Neural progenitor cell (in vitro differentiated cells): ENCODE measurements around the gene NDUFB6.

Source experiments
- EZH2 ChIP-seq: fragments of 200-600 bp; sonication (generic); IDR thresholded peaks from 2 replicates; pipeline ENCODE4 v1.6.1; 2017; ENCODE audit warnings: antibody characterized with exemption, mild to moderate bottlenecking, moderate library complexity
- TF ChIP-seq, protein P1 (sequence below): fragments of 200-600 bp; sonication (generic); IDR thresholded peaks from 2 replicates; pipeline ENCODE4 v1.5.1; 2017; ENCODE audit warnings: antibody characterized with exemption, mild to moderate bottlenecking

DNA sequence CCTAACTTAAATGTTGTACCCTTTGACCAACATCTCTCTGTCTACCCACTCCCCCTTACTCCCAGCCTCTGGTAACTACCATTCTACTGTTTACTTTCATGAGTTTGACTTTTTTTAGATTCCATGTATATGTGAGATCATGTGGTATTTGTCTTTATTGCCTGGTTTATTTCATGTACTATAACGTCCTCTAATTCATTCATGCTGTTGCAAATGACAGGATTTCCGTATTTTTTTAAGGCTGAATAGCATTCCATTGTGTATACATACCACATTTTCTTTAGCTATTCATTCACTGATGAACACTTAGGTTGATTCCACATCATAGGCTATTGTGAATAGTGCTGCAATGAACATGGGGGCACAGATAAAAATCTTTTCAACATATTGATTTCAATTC, 11.8 kb upstream of the NDUFB6 start:
- TF ChIP-seq, protein P1, sequence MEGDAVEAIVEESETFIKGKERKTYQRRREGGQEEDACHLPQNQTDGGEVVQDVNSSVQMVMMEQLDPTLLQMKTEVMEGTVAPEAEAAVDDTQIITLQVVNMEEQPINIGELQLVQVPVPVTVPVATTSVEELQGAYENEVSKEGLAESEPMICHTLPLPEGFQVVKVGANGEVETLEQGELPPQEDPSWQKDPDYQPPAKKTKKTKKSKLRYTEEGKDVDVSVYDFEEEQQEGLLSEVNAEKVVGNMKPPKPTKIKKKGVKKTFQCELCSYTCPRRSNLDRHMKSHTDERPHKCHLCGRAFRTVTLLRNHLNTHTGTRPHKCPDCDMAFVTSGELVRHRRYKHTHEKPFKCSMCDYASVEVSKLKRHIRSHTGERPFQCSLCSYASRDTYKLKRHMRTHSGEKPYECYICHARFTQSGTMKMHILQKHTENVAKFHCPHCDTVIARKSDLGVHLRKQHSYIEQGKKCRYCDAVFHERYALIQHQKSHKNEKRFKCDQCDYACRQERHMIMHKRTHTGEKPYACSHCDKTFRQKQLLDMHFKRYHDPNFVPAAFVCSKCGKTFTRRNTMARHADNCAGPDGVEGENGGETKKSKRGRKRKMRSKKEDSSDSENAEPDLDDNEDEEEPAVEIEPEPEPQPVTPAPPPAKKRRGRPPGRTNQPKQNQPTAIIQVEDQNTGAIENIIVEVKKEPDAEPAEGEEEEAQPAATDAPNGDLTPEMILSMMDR = no peak
- TF ChIP-seq EZH2 = no peak
